ENCODE data around the gene RHBDL1.

The RHBDL1 gene

DNA sequence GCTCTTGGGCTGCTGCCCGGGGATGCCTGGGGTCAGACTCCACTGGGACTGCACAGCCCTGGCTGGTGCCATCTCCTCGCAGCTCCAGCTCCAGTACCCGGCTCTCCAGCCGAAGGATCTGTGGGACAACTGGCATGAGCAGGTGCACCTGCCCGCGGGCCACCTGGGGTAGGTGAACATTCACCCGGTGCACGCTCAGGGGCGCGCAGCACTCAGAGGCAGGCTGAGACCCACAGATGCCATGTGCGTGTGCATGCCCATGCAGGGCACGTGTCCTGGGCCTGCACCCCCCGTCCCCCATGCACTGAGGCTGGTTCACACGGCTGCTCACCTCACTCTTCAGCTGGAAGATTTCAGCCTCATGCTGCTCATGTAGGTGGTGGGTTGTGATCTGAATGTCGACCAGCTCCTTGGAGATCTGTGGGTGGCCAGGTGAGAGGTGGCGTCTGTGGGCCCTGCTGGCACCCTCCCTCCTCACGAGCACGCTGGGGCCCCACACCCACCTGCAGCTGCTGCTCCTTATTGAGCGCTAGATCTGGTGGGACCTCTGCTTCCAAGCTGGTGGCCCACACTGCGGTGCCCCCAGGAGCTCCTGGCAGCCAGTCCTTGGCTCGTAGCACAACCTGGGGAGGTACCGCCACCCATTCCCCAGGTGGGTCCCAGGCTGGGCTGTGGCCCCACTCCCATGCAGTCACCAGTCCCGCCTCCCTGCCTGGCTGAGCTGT lies 50.2 kb downstream of the RHBDL1 start:
- no peak overlapping the region for H3K4me3 ChIP-seq
- no peak overlapping the region for H3K27ac ChIP-seq
- TF ChIP-seq, protein P1, sequence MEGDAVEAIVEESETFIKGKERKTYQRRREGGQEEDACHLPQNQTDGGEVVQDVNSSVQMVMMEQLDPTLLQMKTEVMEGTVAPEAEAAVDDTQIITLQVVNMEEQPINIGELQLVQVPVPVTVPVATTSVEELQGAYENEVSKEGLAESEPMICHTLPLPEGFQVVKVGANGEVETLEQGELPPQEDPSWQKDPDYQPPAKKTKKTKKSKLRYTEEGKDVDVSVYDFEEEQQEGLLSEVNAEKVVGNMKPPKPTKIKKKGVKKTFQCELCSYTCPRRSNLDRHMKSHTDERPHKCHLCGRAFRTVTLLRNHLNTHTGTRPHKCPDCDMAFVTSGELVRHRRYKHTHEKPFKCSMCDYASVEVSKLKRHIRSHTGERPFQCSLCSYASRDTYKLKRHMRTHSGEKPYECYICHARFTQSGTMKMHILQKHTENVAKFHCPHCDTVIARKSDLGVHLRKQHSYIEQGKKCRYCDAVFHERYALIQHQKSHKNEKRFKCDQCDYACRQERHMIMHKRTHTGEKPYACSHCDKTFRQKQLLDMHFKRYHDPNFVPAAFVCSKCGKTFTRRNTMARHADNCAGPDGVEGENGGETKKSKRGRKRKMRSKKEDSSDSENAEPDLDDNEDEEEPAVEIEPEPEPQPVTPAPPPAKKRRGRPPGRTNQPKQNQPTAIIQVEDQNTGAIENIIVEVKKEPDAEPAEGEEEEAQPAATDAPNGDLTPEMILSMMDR (IDR thresholded peaks at IDR 0.05), result no peak
- no peak for DNase-seq (ENCODE audit: low spot score)

DNA sequence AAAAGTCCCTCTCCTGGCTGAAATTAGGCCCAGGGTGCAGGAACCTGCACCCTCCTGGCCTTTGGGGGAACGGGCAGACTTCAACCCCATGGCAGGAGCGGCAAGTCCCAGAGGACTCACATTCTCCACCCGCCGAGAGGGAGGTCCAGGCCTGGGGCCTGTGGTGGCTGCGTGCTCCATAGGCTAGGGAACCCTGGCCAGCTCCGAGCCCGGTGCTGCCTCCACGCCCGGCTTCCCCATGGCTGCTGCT lies 50.6 kb downstream of the RHBDL1 start:
- TF ChIP-seq, protein P1 (IDR thresholded peaks at IDR 0.05), result no peak
- no peak for DNase-seq (ENCODE audit: low spot score)
- Histone ChIP-seq H3K27ac (no peak overlapping the region), H3K4me3 (peak overlapping the region; percentile 72)

DNA sequence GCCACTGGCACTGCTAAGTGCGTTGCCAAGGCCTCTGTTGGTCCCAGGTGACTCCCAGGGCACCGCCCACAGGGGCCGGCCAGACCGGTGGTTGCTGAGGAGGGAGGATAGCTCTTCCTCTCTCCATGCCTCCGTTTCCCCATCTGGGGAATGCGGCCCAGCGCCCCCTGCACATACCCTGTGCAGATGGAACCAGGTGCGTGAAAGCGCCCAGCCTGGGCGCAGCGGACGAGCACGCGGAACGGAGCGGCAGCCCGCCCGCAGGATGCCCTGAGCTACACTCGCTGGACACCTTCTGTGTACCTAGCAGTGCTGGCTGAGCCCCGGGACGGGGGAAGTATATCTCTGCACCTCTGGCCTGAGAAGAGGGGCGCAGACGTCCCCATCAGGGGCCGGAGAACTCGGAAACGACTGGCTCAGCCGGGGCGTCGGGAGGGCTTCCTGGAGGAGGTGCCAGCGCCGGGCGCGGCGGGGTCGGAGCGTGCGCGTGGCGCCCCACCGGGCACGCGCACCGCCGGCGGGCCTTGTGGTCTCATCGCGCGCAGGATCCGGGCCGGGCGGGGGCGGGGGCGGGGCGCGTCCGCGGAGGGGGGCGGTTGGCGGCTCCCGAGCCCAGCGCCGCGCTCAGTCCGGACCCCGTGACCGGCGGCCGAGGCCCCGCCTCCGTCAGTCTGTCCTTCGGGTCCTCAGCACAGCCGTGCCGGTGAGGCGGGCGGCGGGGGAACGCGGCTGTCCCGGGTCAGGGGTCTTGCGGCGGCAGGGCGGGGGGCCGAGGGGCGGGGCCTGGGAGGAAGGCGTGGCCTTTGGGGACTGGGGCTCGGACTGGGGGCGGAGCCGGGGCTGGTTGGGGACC lies 51.2 kb downstream of the RHBDL1 start, which contains the start of the genes CCDC78 and HAGHL:
TSS of gene CCDC78 (minus strand) at position 6 of the 853 bp plus-strand sequence. CDS start 76 bp downstream, outside the sequence.
TSS of gene HAGHL (plus strand) at position 669 of the 853 bp plus-strand sequence. CDS start 404 bp downstream, outside the sequence.
- Histone ChIP-seq H3K4me3 (peak within 1 kb of the TSS; percentile 72), H3K27ac (peak within 1 kb of the TSS in 1 of 2 donors; percentile 44)
- no peak for DNase-seq (ENCODE audit: low spot score)
- TF ChIP-seq, protein P1 (IDR thresholded peaks at IDR 0.05), result no peak

DNA sequence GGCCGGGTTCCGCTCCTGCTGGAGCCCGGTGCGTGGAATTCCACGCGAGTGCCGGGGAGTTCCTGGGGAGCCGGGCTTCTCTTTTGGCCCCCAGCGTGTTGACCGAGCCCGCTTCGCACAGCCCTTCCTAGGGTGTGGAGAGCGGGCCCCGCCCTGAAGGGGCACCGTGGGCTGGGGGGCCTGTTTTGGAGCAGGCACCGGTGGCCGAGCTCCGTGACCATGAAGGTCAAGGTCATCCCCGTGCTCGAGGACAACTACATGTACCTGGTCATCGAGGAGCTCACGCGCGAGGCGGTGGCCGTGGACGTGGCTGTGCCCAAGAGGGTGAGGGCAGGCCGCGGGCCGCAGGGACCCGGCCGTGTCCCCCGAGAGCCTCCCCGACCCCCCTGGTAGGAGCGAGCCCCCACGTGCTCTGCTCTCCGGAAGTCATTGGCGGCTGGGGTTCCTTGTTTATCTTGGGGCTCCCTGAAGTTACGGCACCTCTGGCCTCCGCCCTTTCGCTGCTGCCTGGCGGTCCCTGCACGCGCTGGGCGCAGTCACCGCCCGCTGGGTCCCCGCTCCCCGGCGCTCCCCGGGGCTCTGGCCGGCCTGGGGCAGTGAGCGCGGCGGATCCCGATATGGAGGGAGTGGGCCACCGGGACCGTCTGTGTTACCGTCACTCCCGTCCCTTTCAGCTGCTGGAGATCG lies 52.0 kb downstream of the RHBDL1 start:
- no peak for DNase-seq (ENCODE audit: low spot score)
- peak overlapping the region in 1 of 2 donors; percentile 44 for H3K27ac ChIP-seq
- TF ChIP-seq, protein P1 (IDR thresholded peaks at IDR 0.05), result no peak
- peak overlapping the region; percentile 72 for H3K4me3 ChIP-seq
